Measurements from ENCODE around the gene UNKL.

DNA sequence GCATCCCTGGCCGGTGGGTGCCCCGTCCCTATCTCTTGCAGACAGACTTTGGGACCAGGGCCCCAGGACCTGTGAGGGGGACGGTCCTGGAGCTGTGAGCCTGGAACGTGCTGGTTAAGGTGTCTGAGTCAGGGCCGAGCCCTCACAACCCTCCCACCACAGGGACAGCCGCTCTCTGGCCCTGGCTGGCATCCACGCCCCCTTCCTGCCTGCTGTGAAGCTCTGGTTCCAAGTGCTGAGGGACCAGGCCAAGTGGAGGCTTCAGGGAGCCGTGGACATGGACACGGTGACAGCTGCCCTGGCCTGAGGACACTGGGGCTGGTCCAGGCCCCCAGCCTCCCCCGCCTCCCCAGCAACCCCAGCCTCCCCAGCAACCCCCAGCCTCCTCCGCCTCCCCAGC, 69.4 kb downstream of the UNKL start:
- TF ChIP-seq, protein P1, sequence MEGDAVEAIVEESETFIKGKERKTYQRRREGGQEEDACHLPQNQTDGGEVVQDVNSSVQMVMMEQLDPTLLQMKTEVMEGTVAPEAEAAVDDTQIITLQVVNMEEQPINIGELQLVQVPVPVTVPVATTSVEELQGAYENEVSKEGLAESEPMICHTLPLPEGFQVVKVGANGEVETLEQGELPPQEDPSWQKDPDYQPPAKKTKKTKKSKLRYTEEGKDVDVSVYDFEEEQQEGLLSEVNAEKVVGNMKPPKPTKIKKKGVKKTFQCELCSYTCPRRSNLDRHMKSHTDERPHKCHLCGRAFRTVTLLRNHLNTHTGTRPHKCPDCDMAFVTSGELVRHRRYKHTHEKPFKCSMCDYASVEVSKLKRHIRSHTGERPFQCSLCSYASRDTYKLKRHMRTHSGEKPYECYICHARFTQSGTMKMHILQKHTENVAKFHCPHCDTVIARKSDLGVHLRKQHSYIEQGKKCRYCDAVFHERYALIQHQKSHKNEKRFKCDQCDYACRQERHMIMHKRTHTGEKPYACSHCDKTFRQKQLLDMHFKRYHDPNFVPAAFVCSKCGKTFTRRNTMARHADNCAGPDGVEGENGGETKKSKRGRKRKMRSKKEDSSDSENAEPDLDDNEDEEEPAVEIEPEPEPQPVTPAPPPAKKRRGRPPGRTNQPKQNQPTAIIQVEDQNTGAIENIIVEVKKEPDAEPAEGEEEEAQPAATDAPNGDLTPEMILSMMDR (IDR thresholded peaks at IDR 0.05; ENCODE audit: low read depth, low read length): no peak
- TF ChIP-seq POLR2A (IDR thresholded peaks at IDR 0.05; ENCODE audit: extremely low read depth, insufficient read length): no peak

Data from NB4 (cell line).